Renal cortical epithelial cell (primary cell): ENCODE measurements around the gene TBL1Y. TPM values are rescaled to one million over a fixed set of nuclear protein-coding genes. Genes with fewer than 3 reads are reported as not detected.
"Not testable (repeated sequence)": the region's sequence is repeated elsewhere in the genome, so short reads cannot be mapped to it uniquely, and the experiment has no call there.

Experiments used
- DNase-seq: peaks from one replicate; pipeline ENCODE4 v3.0.0-alpha.2; 2011; ENCODE audit warnings: low read depth
- total RNA-seq: library from RNA; depleted of rRNA; stranded (reverse); fragments of >200 nt; gene quantifications from 2 replicates; pipeline ENCODE4 v1.2.3, GENCODE V29; 2014

TBL1Y gene
- total RNA-seq, 1 donor from 2014 or later = not detected

GRCh38 chrY:7080548-7080947, 170.1 kb downstream of the TBL1Y start:
- not testable (repeated sequence) for DNase-seq

GRCh38 chrY:7085606-7086005, 175.1 kb downstream of the TBL1Y start:
- peak; percentile 59 for DNase-seq

GRCh38 chrY:7092836-7093235, 182.3 kb downstream of the TBL1Y start:
- DNase-seq = no peak

DNA sequence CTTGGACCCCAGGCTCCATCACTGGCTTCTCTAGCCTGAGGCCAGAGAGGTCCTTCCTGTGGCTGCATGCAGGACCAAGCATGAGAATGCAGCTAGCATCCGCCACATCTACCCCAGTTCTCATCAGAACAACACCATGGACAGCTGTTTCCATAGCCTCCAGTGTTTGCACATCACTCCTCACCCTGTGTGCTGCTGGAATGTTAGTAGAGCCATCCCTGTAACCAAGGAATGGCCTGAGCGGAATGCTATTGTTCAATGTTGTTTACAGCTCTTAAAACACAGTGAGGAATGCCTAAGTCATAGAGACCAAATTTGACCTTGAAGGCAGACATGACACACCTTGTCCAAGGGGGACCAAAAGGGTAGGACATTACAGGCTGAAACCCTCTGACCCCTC, 183.9 kb downstream of the TBL1Y start:
- no peak for DNase-seq

GRCh38 chrY:7097021-7097420, 186.5 kb downstream of the TBL1Y start:
- no peak for DNase-seq

GRCh38 chrY:7099742-7100141, 189.2 kb downstream of the TBL1Y start:
- no peak for DNase-seq

DNA sequence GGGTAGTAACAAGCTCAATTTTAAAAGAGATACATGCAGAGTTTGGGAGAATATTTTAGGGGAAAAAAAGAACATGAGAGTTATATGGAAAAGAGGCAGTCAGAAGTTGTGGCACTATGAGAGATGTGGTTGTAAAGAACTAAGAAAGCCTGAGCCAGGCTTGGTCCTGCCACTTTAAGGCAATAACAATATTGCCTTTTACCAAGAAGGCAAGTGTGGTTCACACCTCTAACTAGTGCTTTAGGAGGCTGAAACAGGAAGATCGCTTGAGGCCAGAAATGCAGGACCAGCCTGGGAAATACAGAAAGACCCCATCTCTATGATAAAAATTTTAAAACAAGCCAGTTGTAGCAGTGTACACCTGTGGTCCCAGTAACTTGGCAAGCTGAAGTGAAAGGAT, 192.2 kb downstream of the TBL1Y start:
- DNase-seq = no peak

DNA sequence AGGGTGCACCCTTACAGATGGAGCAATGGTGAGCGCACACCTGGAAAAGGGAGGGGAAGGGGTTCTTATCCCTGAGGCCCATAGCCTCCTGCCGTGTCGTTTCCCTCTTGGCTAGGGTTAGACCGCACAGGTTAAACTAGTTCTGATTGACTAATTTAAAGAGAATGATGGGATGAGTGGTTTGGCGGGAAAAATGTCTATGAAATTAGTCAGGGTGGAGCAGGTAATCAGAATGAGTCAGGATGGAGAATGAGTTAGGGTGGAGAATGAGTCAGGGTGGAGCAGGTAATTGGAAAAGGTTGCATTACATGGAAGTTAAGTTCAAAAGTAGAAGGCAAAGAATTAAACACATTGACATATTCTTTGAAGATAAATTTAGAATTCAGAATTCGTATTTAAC, 196.7 kb downstream of the TBL1Y start:
- DNase-seq = no peak

- peak; percentile 15 for DNase-seq
Measured at GRCh38 chrY:7110086-7110485, 199.6 kb downstream of the TBL1Y start.

GRCh38 chrY:7115871-7116270, 205.4 kb downstream of the TBL1Y start:
- DNase-seq = no peak

- DNase-seq = no peak
Measured at GRCh38 chrY:7122202-7122601, 211.7 kb downstream of the TBL1Y start.

GRCh38 chrY:7125136-7126056, 214.9 kb downstream of the TBL1Y start:
- peak; percentile 4 for DNase-seq

DNA sequence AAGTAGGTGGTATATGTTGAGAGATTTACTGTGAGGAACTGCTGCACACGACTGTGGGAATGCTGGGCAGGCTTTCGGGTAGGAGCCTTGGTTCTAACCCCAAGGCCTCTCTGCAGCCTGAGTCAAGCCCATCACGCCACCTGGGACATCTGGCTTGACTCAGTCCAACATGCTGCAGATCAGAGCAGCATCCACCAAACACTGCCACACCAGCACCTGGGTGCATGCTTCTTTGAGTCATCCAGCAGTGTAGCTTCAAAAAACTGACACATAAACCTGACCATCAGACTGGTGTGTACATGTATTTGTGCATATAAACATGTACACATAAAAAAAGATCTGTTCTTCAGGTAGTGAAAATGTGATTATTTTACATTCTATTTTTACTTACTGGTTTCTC, 217.7 kb downstream of the TBL1Y start:
- no peak for DNase-seq

Other genes starting within 250 kb of the TBL1Y start
- gene AMELY, start 1.1 kb downstream of the TBL1Y start, total RNA-seq = not detected in 2 replicates